ENCODE results near the gene ZBTB7C.

GRCh38 chr18:48394176-48394575, 15.0 kb downstream of the ZBTB7C start:
- TF ChIP-seq ZNF274 (IDR thresholded peaks at IDR 0.05; ENCODE audit: low read depth, low read length) = no peak
- TF ChIP-seq YY1 (IDR thresholded peaks at IDR 0.05; ENCODE audit: insufficient read depth, insufficient read length) = no peak

Data from NT2/D1 (cell line).